NCI-H446 treated with DMSO at 0.1 percent for 48 hours (cell line): ENCODE measurements around the gene SLX9.
"Not testable (repeated sequence)": the region's sequence is repeated elsewhere in the genome, so short reads cannot be mapped to it uniquely, and the experiment has no call there.

Source experiments
- DNase-seq: peaks from one replicate; lab custom pipeline; 2025; lab: John Stamatoyannopoulos, UW

The SLX9 gene

GRCh38 chr21:44960141-44961092 is 20.6 kb downstream of the SLX9 start:
- no peak for DNase-seq

- DNase-seq = no peak
These were observed 22.7 kb downstream of the SLX9 start for GRCh38 chr21:44962403-44962966.

- DNase-seq = no peak
These were observed 24.6 kb downstream of the SLX9 start for GRCh38 chr21:44964381-44964780.

- DNase-seq = no peak
These were observed 25.6 kb downstream of the SLX9 start for GRCh38 chr21:44965251-44966022.

- no peak for DNase-seq
These were observed 26.6 kb downstream of the SLX9 start for GRCh38 chr21:44966135-44967081.

- DNase-seq = no peak
These were observed 27.5 kb downstream of the SLX9 start for GRCh38 chr21:44967082-44968047.

- no peak for DNase-seq
These were observed 29.3 kb downstream of the SLX9 start for GRCh38 chr21:44969066-44969670.

GRCh38 chr21:44969931-44970755 is 30.3 kb downstream of the SLX9 start:
- no peak for DNase-seq

GRCh38 chr21:44970766-44971671 is 31.2 kb downstream of the SLX9 start:
- DNase-seq = no peak

GRCh38 chr21:44971672-44971995 is 31.8 kb downstream of the SLX9 start:
- no peak for DNase-seq

- no peak for DNase-seq
These were observed 32.5 kb downstream of the SLX9 start for GRCh38 chr21:44972301-44972814.

GRCh38 chr21:44972821-44973220 is 33.0 kb downstream of the SLX9 start:
- no peak for DNase-seq

- no peak for DNase-seq
These were observed 33.8 kb downstream of the SLX9 start for GRCh38 chr21:44973598-44973997.

GRCh38 chr21:44974676-44975075 is 34.8 kb downstream of the SLX9 start:
- no peak for DNase-seq

GRCh38 chr21:44975720-44976555 is 36.1 kb downstream of the SLX9 start:
- no peak for DNase-seq

- DNase-seq = not testable (repeated sequence)
These were observed 36.9 kb downstream of the SLX9 start for GRCh38 chr21:44976556-44977393.
